GM23248 (cell line): ENCODE results near the gene HAGH.

Experiments
- EZH2 ChIP-seq: fragments of 200-600 bp; sonication (generic); IDR thresholded peaks from 2 replicates; pipeline ENCODE4 v1.6.1; 2018; ENCODE audit warnings: antibody characterized with exemption, mild to moderate bottlenecking; ENCODE audit not compliant: insufficient read depth, poor library complexity, severe bottlenecking
- EZH2phosphoT487 ChIP-seq: fragments of 200-600 bp; sonication (generic); IDR thresholded peaks from 2 replicates; pipeline ENCODE4 v1.6.1; 2018; ENCODE audit warnings: antibody characterized with exemption, moderate library complexity, mild to moderate bottlenecking, low read depth; ENCODE audit not compliant: insufficient read depth

- TF ChIP-seq EZH2 = no peak
- TF ChIP-seq EZH2phosphoT487 = no peak
Observed at GRCh38 chr16:1861730-1862129, 35.1 kb upstream of the HAGH start.
